DMS153 treated with DMSO at 0.1 percent for 48 hours (cell line): ENCODE results near the gene DDI2.

Experiments used
- DNase-seq: peaks from one replicate; lab custom pipeline; 2025; ENCODE audit not compliant: unreplicated experiment; lab: John Stamatoyannopoulos, UW

The DDI2 gene

GRCh38 chr1:15700508-15700907 is 83.2 kb downstream of the DDI2 start:
- no peak for DNase-seq

- no peak for DNase-seq
Measured at GRCh38 chr1:15701784-15702183, 84.5 kb downstream of the DDI2 start.

GRCh38 chr1:15702722-15703550 is 85.7 kb downstream of the DDI2 start:
- DNase-seq, result no peak

GRCh38 chr1:15703562-15703961 is 86.3 kb downstream of the DDI2 start:
- no peak for DNase-seq

GRCh38 chr1:15704526-15705183 is 87.4 kb downstream of the DDI2 start:
- no peak for DNase-seq

- no peak for DNase-seq
Measured at GRCh38 chr1:15705184-15705566, 87.9 kb downstream of the DDI2 start.

- DNase-seq, result no peak
Measured at GRCh38 chr1:15706751-15707150, 89.5 kb downstream of the DDI2 start.

GRCh38 chr1:15707239-15707925 is 90.1 kb downstream of the DDI2 start:
- DNase-seq, result no peak

GRCh38 chr1:15708486-15709137 is 91.4 kb downstream of the DDI2 start:
- DNase-seq, result no peak

GRCh38 chr1:15709226-15709625 is 92.0 kb downstream of the DDI2 start:
- DNase-seq, result no peak

- DNase-seq, result no peak
Measured at GRCh38 chr1:15712168-15712567, 94.9 kb downstream of the DDI2 start.

GRCh38 chr1:15714406-15715136 is 97.3 kb downstream of the DDI2 start:
- DNase-seq, result no peak

GRCh38 chr1:15717418-15718125 is 100.3 kb downstream of the DDI2 start:
- no peak for DNase-seq

GRCh38 chr1:15718199-15718601 is 100.9 kb downstream of the DDI2 start:
- DNase-seq, result no peak
